HG03139 (cell line): ENCODE results near the gene ARMC5.
"Not testable (repeated sequence)": the region's sequence is repeated elsewhere in the genome, so short reads cannot be mapped to it uniquely, and the experiment has no call there.

Experiments used
- ATAC-seq: cut with Tn5 transposase; IDR thresholded peaks from one replicate; pipeline ENCODE4 v1.9.1; 2021; ENCODE audit not compliant: unreplicated experiment

ARMC5 gene, protein sequence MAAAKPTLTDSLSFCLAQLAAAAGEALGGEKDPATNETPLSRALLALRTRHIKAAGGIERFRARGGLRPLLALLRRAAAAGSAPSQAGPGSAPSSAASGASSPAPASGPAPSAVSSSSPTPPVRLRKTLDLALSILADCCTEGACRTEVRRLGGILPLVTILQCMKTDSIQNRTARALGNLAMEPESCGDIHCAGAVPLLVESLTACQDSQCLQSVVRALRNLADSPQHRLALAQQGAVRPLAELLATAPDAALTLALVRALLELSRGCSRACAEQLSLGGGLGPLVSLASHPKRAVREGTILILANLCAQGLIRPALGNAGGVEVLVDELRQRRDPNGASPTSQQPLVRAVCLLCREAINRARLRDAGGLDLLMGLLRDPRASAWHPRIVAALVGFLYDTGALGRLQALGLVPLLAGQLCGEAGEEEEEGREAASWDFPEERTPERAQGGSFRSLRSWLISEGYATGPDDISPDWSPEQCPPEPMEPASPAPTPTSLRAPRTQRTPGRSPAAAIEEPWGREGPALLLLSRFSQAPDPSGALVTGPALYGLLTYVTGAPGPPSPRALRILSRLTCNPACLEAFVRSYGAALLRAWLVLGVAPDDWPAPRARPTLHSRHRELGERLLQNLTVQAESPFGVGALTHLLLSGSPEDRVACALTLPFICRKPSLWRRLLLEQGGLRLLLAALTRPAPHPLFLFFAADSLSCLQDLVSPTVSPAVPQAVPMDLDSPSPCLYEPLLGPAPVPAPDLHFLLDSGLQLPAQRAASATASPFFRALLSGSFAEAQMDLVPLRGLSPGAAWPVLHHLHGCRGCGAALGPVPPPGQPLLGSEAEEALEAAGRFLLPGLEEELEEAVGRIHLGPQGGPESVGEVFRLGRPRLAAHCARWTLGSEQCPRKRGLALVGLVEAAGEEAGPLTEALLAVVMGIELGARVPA

DNA sequence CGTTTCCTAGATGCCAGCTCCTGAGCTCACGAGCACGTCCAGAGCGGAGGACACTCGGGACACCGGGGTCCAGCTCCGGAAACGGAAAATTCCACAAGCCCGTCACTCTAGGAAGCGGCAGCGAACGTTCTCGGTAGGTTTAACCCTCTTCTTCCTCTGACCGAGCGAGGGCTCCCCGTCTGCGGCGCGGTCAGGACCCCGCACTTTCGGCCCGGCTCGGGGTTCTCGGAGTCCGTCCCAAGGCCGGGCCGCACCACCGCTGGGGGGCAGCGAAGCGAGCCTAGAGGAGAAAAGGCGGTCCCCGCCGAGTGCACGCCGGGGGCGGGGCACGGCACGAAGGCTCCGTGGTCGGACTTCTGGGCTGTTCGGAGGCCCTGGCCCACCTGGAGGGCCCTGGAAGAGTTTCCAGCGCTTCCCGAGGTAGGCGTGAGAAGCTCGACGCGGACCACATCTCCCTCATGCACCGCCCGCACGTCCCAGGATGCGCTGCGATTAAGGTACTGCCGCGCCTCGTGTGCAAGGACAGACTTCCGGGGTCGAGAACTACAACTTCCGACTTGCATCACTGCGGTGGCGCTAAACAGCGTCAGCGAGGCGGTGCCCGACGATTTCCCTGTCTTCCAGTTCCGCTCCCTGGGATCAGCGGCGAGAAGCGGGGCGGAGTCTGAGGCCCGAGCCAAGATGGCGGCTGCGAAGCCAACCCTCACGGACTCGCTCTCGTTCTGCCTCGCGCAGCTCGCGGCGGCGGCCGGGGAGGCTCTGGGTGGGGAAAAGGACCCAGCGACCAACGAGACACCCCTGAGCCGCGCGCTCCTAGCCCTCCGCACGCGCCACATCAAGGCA is at the start of gene ARMC5:
Gene ARMC5 (plus strand): TSS at position 658 of the 843 bp plus-strand sequence. CDS start 24 bp downstream, at position 682.
- peak; percentile 60 for ATAC-seq

DNA sequence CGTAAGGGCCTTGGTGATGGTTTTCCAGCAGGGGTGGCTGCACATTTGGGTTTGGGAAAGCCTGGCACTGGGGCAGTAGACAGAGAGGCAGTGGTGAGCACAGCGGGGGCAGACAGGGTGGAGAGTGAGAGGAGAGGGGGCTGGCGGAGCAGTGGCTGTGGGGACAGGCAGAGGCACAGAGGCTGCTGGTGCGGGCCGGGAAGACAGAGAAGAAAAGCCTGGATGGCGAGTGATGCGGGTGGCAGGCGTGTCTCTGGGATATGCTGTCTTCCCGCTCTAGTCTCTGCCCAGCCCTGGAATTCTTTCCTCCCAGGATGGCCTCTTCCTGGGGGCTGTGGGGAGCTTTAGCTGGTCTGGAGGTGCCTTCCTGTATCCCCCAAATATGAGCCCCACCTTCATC is 49.2 kb upstream of the ARMC5 start:
- no peak for ATAC-seq

DNA sequence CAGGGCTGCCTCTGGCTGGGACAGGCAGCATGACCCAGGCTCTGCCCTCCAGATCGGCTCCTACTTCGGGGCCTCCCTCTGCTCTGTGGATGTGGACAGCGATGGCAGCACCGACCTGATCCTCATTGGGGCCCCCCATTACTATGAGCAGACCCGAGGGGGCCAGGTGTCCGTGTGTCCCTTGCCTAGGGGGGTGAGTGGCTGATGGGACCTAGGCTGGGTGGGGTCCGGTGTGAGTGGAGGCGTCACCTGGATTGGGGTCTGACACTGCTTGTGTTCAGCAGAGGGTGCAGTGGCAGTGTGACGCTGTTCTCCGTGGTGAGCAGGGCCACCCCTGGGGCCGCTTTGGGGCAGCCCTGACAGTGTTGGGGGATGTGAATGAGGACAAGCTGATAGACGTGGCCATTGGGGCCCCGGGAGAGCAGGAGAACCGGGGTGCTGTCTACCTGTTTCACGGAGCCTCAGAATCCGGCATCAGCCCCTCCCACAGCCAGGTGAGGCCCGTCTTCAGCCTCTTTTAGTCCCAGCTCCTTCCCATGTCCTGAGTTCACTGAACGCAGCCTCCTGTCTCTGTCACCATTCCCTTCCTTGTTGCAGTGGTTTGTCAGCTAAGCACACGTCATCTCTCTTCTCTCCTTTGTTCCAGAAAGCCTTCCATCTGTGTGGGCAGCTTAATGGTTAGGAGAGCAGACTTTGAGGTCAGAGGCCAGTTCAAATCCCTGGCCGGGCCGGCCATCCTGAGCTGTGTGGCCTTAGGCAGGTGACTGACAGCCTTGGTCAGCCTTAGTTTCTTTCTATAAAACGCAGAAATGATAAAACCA is 48.1 kb upstream of the ARMC5 start:
- ATAC-seq: no peak

DNA sequence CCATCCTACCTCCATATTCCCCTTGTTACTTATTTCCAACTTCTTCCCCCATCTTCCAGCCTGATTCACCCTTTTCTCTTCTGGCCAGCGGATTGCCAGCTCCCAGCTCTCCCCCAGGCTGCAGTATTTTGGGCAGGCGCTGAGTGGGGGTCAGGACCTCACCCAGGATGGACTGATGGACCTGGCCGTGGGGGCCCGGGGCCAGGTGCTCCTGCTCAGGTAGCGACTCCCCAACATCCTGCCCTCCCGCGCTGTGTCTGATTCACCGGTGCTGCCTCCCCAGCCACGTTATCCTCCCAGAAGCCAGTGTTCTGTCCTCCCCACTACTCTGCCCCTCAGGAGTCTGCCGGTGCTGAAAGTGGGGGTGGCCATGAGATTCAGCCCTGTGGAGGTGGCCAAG is 46.6 kb upstream of the ARMC5 start:
- no peak for ATAC-seq

DNA sequence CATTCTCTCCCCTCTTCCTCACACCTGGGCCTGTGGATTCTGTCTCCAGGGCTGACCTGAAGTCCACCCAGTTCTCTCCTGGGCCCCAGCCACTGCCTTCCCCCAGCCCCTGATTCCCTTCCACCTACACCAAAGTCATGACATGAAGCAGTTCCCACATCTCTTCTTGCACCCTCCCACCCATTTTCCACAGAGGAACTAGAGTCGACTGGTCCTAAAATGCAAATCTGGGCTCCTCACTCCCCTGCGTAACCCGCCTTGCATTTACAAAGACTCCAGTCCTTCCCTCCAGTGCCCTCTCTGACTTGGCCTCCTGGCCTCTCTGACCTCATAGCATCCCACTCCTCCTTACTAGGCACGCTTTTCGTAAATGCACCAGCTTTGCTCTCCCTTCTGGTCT is 45.9 kb upstream of the ARMC5 start:
- no peak for ATAC-seq

DNA sequence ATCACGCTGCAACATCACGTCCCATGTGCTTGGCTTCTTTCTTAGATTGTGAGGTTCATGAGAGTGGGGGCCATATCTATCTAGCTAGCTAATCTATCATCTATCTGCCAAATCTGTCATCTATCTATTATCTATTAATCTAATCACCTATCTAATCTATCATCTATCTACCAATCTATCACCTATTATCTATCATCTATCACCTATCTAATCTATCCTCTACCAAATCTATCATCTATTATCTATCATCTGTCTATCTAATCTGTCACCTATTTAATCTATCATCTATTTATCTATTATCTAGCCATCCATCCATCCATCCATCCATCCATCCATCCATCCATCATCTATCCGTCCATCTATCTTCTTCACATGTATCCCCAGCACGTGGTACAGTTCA is 45.4 kb upstream of the ARMC5 start:
- no peak for ATAC-seq

DNA sequence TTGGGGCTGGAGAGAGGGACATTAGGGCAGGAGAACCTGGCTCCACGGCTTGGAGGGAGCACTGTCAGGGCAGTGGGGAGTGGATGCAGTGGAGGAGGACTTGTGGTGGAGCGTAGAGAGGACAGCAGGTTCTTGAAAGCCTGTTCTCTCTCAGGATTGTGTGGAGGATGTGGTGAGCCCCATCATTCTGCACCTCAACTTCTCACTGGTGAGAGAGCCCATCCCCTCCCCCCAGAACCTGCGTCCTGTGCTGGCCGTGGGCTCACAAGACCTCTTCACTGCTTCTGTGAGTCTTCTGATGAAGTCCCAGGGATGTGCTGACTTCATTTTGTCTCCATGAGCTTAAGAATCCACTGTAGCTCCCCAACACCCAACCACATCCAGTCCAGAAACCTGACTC is 44.6 kb upstream of the ARMC5 start:
- ATAC-seq: no peak

DNA sequence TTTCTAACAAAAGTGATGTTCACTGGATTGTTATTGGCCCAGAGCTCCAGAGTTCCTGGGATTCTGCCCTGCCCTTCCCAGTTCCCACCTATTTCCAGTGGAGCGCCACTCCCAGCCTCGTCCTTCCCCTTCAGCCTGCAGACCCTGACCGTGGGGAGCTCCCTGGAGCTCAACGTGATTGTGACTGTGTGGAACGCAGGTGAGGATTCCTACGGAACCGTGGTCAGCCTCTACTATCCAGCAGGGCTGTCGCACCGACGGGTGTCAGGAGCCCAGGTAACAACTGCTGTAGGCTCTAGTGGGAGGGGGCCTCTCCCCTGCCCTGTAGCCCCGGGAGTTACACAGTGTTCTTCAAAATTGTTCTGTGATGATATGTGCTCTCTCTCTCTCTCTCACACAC is 42.9 kb upstream of the ARMC5 start:
- no peak for ATAC-seq

DNA sequence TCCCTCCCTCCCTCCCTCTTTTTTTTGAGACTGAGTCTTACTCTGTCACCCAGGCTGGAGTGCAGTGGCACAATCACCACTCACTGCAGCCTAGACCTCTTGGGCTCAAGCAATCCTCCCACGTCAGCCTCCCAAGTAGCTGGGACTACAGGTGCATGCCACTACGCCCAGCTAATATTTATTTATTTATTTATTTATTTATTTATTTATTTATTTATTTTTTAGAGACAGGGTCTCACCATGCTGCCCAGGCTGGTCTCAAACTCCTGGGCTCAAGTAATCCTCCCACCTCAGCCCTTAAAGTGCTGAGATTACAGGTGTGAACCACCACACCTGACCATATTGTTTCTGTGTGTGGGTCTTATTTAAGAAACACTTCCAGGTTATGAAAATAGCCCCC is 42.3 kb upstream of the ARMC5 start:
- ATAC-seq: not testable (repeated sequence)

DNA sequence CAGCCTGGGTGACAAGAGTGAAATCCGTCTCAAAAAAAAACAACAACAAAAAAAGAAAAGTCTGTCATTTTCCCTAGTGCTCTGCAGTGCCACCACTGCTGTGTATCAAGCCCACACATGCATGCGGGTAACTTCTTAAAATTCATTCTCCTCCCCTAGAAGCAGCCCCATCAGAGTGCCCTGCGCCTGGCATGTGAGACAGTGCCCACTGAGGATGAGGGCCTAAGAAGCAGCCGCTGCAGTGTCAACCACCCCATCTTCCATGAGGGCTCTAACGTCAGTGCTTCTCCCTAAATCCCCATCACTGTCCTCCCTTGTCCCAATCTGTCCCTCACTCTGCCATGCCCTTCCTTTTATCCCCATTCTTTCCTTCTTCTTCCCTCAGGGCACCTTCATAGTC is 41.4 kb upstream of the ARMC5 start:
- no peak for ATAC-seq

DNA sequence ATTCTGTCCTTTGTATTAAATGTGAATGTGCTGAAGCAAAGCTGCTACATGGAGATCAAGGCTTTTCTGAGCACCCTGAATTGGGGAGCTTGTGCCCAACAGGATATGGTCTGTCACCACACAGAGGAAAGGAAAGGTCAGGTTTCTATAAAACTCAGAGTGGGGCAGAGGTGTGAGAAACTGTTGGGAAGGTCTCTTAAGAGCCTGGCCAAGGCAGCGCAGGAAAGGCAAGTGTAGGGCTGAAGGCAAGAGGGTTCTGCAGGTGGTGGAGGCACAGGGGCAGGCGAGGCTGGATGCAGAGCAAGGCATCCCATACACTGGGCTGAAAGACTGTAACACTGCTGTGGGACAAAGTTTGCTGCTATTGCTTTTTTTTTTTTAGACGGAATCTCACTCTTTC is 39.3 kb upstream of the ARMC5 start:
- no peak for ATAC-seq

DNA sequence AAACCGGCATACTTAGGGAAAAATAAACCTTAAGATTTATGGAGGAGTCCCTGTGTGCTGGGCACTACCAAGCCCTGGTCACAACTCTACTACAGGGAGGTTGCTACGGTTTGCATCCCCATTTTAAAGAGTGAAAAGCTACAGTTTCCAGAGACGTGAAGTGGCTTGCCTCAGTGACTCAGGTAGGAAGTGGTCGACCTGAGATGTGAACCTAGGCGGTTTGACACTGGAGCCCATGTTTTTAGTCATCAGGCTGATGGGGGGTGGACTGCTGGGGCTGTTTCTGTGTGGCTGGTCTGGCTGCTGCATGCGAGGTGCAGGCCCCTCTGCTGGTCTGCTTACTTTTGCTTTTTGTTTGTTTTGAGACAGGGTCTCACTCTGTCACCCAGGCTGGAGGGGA is 37.7 kb upstream of the ARMC5 start:
- ATAC-seq: no peak

DNA sequence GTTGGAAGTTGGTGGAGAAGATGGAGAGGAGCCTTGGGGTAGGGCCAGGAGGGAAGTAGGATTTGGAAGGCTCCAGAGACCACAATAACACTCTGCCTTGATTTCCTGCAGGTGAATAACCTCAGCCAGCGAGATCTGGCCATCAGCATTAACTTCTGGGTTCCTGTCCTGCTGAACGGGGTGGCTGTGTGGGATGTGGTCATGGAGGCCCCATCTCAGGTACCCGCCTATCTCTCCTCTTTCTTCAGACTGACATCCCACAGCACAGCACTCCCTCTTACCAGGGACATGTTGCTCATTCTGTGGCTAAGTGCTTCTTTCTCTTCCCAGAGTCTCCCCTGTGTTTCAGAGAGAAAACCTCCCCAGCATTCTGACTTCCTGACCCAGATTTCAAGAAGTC is 36.1 kb upstream of the ARMC5 start:
- ATAC-seq: no peak

DNA sequence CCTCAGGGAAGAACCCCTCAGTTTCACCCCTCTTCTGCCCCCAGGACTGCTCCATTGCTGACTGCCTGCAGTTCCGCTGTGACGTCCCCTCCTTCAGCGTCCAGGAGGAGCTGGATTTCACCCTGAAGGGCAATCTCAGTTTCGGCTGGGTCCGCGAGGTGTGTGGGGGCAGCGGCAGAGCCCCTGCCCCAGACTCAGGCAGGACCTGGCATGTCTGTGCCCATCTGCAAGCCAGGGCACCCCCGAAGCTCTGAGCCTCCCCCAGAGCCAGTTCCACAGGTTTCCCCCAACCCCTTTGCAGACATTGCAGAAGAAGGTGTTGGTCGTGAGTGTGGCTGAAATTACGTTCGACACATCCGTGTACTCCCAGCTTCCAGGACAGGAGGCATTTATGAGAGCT is 35.5 kb upstream of the ARMC5 start:
- no peak for ATAC-seq

DNA sequence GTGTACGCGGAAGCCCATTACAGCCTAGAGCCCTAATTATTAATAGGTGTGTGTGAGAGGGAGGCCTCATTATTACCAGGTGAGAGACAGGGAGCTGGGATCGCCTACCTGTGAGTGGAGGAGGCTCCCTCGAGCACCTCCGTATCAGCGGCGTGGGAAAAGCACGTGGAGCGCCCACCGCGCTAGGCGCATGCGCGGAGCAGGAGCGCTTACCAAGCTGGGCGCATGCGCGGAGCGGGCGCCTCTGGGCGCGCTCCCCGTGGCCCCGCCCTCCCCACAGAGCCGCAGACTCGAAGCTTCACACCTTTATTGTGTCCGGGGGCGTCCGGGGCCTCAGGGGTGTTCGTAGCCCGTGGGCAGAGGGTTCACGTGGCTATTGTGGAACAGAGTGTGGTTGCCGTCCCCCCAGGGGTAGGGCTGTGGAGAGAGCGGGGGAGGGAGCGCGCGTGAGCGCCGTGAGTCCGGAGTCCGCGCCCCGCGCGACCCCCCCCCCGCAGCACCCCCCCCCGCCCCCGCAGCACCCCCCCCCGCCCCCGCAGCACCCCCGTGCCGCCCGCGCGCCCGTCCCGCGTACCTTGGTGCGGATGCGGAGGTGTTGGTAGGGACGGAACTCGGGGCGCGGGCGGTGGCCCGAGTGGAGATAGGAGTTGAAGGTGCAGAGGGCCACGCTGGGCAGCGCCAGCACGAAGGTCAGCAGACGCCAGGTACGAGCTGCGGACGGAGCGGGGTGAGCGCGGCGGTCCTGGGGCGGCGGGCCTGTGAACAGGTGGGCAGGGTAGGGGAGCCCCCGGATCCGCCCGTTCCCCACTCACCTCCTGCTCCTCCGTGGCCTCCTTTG is 31.6 kb upstream of the ARMC5 start:
- ATAC-seq: no peak

DNA sequence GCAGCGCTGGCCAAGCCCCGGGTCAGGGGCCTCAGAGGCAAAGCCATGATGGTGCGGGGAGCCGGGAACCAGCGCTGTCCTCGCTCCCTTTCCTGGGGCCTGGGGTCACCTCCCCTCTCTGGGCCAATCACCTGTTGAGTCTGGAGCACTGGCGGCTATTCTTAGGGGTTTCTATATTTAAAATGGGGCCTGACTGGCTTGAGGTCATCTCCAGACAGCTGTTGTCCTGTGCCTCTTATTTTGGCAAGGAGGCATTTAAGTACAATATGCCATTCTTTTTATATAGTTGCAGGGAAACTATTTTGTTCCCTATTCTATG is 31.1 kb upstream of the ARMC5 start, which contains the start of gene COX6A2:
Gene COX6A2 (minus strand): TSS at position 82 of the 319 bp plus-strand sequence. CDS start 35 bp downstream, at position 47.
- no peak for ATAC-seq

DNA sequence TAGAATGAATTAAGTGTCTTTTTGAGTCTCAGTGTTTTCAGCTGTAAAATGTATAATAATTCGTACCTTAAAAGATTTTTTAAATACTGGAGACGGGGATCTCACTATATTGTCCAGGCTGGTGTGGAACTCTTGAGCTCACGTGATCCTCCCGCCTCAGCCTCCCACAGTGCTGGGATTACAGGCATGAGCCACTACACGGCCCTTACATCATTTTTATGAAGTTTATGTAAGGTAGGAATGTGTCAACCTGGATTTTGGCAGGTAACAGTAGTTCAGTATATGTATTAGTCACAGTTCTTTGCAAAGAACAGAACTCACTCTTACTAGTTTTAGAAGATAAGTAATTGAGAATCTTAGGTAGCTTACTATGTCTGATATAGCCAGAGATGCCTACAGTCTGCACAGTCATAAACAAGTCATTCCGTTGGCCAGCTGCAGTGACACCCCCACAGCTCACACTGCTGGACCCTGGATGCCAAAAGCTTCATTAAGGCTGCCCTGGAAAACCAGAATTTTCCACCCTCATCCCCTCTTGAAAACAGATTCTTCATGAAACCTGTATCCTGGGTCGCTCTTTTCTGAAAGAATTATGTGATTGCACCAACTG is 30.6 kb upstream of the ARMC5 start:
- ATAC-seq: no peak

DNA sequence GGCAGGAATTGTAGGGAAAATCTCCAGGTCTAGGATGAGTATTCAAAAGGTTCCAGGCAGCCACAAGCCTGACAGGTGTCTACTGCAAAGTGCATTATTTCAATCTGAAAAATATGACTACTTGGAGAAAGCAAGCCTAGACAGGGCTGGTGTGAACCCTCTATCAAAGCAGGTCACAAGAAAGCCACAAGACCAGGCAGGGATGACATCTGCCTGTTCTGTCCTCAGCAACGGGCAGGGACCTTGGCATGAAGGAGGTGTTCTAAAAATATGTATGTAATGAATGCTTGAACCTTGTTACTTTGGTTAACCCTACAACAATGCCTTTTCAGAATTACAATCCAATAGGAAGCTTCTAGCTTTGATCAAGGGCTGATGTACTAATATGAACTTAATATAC is 30.0 kb upstream of the ARMC5 start:
- ATAC-seq: no peak

DNA sequence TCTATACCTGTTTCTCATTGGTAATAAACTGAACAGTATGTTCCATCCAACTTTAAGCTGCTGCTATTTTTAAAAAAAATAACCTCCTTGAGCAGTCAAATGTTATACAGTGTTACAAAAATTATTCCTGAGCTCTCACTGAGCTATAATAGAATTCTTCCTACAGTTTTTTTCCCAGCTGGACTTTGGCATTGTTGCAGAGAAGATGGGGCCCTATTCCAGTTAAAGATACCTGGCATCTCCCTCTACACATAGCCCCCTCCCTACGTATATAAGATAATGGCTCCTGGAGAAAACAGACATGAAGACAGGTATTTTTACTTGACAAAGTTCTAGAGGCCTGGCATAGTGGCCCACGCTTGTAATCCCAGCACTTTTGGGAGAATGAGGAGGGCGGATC is 29.5 kb upstream of the ARMC5 start:
- no peak for ATAC-seq
